OCI-M2 (cell line): ENCODE measurements around the gene TMC6.
"Not testable (repeated sequence)": the region's sequence is repeated elsewhere in the genome, so short reads cannot be mapped to it uniquely, and the experiment has no call there.

Experiments used
- DNase-seq: peaks from one replicate; lab custom pipeline; 2025; ENCODE audit not compliant: unreplicated experiment; lab: John Stamatoyannopoulos, UW

The TMC6 gene

DNA sequence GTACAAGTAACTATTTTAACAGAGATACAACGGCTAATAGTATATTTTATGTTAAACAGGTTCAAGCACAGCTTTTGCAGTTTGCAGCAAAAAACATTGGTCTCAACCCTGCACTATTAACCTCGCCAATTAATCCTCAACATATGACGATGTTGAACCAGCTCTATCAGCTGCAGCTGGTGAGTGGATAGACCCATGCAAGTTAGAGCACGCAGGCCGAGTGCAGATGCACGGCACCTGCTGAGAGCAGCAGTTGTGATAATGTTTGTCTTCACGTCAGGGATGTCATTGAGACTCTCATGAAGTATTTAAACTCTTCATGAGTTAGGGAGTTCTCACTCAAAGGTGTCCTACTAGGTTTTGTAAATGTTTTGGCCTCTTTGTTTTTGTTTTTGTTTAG lies 45.6 kb downstream of the TMC6 start:
- no peak for DNase-seq

DNA sequence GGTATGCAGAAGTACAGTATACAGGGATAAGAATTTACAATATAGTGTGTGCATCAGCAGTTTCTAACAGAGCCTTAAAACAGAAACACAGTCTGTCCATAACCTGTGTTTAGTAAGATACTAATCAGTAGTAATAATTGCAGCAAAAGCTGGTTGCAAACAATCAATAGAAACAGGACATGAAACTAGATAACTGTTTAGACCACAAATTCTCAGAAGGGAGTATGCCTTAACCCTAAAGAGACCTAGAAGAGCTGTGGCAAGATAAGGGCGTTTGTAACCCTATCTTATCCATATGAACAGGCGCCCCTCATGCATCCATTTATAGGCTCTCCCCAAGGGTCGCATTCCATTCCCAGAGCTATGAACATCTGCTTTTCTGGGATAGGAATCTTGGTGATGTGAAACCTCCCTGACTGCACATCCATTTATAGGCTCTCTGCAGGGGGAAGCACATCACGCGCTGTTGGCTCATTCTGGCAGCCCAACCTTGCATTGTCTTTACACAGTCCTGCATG lies 46.1 kb downstream of the TMC6 start:
- peak; percentile 52 for DNase-seq

DNA sequence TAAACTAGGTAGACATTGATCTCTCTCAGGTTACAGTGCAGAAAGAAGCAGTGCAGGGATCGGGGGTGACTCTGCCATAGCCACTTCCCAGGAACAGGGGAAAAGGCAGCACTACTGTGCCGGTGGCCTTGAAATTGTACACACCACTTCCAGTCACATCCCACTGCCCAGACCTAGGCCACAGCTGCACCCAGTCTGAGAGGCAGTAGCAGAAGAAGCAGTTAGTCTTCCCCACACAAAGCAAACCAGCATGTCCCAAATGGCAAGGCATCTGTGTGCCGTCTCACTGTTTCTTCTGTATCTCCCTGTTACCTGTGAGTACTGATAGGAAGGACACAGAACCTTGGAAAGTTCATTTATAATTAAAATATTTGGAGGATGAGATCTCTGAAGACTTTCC lies 47.0 kb downstream of the TMC6 start:
- no peak for DNase-seq

- no peak for DNase-seq
Measured at GRCh38 chr17:78079253-78079652, 49.3 kb downstream of the TMC6 start.

- no peak for DNase-seq
Measured at GRCh38 chr17:78075545-78075944, 53.0 kb downstream of the TMC6 start.

DNA sequence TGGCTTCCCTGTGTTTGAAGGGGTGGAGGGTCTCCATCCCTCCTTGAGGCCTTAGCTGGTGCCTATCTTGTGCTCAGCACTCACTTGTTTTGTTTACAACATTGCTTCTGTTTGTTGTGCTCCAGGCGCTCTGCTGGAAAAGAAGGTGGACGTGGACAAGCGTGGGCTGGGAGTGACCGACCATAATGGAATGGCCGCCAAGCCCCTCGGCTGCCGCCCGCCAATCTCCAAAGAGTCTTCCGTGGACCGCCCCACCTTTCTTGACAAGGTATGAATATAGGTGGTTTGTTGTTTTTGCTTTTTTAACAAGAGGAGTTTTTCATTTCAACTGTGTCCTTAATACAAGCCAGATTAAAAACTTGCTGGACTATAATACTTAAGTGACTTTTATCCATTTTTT lies 53.5 kb downstream of the TMC6 start:
- no peak for DNase-seq

- DNase-seq, result no peak
Measured at GRCh38 chr17:78072961-78073360, 55.6 kb downstream of the TMC6 start.

GRCh38 chr17:78069695-78070094 lies 58.9 kb downstream of the TMC6 start:
- no peak for DNase-seq

GRCh38 chr17:78066976-78067375 lies 61.6 kb downstream of the TMC6 start:
- not testable (repeated sequence) for DNase-seq

GRCh38 chr17:78064708-78065107 lies 63.8 kb downstream of the TMC6 start:
- no peak for DNase-seq

GRCh38 chr17:78063489-78063888 lies 65.1 kb downstream of the TMC6 start:
- no peak for DNase-seq

- no peak for DNase-seq
Measured at GRCh38 chr17:78062596-78062995, 66.0 kb downstream of the TMC6 start.
